Stimulated activated CD8-positive, alpha-beta memory T cell treated with anti-CD3 and anti-CD28 coated beads, Interleukin-12 subunit alpha, Interleukin-12 subunit beta, amount 100 ng/mL, for 24 hours (primary cell): ENCODE measurements around the gene SELENOT.
"Not testable (repeated sequence)": the region's sequence is repeated elsewhere in the genome, so short reads cannot be mapped to it uniquely, and the experiment has no call there.

ENCODE experiments used
- DNase-seq: peaks from one replicate; pipeline ENCODE4 v3.0.0-alpha.2; 2020; ENCODE audit errors: extremely low read depth

The SELENOT gene

GRCh38 chr3:150607267-150608065 is 4.3 kb downstream of the SELENOT start:
- no peak for DNase-seq

DNA sequence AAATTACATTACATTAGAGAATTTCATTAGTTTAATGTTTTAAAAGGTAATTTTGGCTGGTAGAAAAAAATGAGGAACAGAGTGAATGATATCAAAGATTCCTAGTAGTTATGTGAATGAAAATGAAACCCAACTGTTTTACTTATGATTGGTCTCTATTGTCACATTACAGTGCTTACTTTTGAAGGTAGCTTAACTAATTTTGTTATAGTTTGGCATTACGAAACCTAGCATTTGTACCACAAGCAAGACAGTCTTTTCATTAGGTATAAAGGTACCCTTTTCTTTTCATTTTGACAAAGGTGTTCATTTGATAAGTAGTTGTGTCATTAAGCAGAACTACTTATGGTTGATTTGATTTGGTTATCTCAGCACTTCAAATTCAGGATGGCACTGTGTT is 6.9 kb downstream of the SELENOT start:
- DNase-seq = no peak

DNA sequence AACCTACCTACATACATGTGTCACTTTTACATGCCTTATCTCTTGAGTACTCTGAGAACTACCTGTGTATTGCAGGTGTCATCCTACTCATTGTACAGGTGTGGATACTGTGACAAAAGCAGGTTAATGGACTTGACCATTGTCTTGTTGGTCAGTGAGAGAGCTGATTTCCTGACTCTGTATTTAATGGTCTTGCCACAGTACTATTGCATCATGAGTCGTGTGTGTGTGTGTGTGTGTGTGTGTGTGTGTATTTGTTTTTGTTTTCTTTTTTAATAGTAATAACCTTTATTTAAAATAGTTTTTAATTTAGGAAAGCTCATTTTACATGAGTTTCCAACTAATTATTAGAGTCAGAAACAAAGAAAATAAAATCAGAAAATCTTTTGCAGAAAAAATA is 7.7 kb downstream of the SELENOT start:
- no peak for DNase-seq

GRCh38 chr3:150611666-150612065 is 8.5 kb downstream of the SELENOT start:
- DNase-seq = no peak

DNA sequence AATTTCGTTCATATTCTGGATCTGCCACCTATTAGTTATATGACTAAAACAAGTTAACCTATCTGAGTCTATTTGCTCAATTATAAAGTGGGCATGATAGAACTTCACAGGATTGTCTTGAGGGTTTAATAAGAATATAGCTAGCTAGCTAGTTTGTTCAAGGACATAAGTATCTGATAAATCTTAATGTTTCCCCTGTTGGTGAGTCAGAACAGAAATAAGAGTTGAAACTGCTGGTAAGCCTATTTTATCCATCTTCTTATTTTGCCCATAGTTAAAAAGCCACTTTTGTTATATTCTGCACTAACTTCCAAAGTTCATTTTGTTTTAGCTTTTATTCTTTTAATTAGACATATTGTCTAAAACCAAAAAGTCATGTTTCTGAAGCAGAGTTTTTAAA is 9.4 kb downstream of the SELENOT start:
- DNase-seq = no peak

DNA sequence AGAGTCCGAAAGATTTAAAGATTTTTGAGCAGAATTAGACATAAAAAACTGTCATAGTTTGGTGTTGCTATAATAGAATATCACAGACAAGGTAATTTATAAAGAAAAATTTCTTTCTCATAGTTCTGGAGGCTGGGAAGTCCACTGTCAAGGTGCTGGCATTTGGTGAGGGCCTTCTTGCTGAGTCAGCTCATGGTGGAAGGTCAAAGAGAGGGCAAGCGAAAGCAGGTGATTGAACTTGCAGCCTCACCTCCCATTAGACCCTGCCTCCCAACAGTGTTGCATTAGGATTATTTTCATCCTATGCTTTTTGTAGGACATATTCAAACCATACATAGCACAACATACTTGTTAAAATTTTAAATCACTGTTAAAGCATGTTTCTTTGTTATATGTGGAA is 9.9 kb downstream of the SELENOT start:
- DNase-seq = no peak

GRCh38 chr3:150613709-150614480 is 10.8 kb downstream of the SELENOT start:
- no peak for DNase-seq

DNA sequence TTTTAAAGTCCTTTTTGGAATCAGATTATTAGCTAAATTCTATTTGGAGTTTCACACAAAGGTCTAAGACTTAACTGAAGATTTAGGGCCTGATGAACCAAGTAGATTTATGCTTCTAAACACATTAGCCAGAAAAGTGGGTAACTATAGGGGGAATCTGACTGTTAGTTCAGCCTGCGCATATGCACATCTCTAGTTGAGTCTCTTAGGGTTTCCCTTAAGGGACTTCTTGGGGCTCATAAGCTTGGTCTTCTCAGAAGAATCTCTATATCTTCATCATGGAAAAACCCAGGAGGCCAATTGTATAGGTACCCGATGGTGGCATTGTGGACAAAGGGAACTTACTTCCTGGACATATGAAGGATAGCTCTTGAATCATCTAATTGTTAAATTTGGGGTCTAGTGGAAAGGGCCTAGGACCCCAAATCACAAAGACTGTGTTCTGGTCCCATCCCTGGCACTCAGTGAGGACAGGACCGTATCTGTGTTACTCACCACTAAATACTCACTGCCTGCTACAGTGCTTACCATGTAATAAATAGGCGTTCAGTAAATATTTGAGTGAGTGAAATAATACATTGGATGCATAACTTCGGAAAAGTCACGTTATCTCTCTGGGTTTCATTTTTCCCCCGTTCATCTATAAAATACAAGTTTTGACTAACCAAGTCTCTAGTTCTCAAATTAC is 17.0 kb downstream of the SELENOT start:
- no peak for DNase-seq

- not testable (repeated sequence) for DNase-seq
These were observed 19.8 kb downstream of the SELENOT start for GRCh38 chr3:150622955-150623354.

GRCh38 chr3:150623945-150624344 is 20.8 kb downstream of the SELENOT start:
- no peak for DNase-seq

DNA sequence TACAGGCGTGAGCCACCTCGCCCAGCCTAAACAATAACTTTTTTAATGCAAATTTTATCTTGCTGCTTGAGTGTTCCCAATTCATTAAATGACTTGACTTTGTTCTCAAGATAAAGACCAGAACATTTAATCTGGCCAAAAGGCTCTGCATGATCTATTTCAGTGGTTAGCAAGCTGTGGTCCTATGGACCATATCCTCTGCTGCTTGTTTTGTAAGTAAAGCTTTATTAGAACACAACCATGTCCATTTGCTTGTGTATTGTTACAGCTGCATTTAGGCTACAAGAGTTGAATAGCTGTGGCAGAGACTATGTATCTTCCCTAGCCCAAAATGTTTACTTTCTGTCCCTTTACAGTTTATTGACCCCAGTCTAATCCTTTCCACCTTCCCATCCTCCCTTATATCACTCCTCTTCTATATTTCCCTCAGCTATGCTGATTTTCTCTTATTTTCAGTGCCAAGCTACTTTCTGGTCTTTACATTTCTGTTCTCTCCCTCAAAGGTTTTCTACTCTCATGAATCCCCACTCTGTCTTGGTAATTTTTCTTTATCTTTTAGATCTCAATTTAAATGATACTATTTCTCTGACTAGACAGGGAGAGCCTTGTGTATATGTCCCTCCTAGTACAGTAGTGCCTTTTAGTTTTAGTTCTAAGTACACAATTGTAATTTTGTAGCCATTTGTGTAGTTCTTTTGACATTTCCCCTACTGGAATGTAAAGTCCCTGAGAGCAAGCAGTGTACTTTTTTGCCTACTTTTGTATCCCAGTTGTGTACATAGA is 23.2 kb downstream of the SELENOT start:
- no peak for DNase-seq

GRCh38 chr3:150627557-150627956 is 24.4 kb downstream of the SELENOT start:
- no peak for DNase-seq

DNA sequence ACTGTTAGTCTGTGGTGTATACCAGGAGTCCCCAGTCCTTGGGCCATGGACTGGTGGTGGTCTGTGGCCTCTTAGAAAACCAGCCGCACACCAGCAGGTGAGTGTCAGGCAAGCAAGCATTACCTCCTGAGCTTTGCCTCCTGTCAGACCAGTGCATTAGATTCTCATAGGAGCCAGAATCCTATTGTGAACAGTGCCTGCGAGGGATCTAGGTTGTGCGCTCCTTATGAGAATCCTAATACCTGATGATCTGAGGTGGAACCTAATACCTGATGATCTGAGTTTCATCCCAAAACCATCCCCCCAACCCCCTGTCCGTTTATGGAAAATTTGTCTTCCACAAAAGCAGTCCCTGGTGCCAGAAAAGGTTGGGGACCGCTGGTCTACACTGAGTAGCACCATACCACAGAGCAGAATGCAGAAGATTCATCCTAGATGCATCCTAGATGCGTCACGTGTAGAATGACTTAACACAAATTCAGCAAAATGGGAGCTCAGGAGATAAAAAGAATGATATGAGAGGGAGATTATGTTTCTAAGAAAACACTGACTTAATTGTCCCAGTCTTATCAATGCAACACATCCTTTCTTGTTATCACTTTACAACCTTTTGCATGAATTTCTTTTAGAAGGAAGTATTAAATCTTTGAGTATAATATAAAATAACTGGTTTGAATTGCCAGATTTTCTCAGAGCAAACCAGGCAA is 28.5 kb downstream of the SELENOT start:
- no peak for DNase-seq

DNA sequence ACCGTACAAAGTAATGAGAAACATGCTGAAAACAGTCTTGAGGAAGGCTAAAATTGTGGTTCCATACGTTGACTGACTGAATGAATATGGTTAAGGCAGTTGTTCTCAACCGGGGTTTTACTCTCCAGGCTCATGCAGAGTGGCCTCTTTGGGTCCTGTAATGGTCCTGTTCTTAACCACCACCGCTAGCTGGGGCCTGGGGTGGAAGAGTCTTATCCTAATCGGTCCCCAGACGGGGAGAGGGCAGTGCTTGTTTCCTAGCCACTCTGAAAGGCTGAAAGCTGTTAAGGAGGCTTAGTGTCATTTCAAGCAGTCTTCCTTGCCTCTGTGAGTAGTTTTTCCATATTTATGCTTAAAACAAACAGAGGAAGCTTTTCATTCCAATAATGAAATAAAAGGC is 32.0 kb downstream of the SELENOT start:
- no peak for DNase-seq

DNA sequence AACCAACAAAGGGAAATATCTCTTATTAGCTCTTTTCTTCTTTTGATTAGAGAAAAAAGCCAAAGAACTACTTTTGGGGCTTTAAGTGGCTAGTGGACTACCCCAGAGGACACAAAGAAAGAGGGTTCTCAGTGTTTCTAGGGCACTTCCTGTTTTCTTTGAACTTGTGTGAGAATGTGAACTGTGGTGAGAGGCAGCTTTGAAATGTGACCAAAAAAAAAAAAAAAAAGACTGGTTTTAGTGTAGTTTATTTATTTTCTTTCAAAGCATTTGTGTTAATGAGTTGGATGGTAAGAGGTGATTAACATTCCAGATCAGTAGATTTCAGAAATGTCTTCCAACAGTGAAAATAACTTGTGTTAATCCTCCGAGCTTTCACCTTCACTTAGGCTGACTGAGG is 32.4 kb downstream of the SELENOT start:
- no peak for DNase-seq

DNA sequence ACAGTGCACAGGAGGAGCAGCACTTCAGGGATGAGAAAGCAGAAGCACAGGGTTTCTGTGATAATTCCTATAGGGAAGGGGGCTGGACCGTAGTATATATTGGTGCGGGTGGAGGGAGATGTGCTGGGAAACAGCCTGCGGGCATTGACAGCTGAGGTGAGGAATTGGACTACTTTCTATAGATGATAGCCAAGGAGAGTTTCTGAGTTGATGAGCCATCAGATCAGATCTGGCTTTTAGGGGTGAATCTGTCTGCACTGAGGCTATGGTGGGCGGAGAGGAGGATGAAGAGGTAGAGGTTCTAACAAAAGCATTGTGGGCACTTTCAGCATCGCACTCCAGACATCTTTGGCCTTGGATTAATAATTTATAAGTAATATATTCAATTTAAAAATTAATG is 33.1 kb downstream of the SELENOT start:
- DNase-seq = no peak

DNA sequence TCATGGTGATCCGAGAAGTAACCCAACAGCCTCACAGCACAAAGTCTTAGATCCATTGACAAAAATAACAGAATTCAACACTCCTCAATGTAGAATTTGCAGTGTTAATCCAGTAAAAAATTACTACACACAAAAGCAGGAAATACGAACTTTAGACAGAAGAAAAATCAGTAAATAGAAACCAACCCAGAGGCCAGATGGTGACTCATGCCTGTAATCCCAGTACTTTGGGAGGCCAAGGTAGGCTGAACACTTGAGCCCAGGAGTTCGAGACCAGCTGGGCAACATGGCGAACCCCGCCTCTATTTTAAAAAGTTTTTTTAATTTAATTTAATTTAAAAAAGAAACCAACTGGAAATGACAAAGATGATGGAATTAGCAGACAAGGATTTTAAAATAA is 36.1 kb downstream of the SELENOT start:
- no peak for DNase-seq

- no peak for DNase-seq
These were observed 37.1 kb downstream of the SELENOT start for GRCh38 chr3:150640256-150640655.

DNA sequence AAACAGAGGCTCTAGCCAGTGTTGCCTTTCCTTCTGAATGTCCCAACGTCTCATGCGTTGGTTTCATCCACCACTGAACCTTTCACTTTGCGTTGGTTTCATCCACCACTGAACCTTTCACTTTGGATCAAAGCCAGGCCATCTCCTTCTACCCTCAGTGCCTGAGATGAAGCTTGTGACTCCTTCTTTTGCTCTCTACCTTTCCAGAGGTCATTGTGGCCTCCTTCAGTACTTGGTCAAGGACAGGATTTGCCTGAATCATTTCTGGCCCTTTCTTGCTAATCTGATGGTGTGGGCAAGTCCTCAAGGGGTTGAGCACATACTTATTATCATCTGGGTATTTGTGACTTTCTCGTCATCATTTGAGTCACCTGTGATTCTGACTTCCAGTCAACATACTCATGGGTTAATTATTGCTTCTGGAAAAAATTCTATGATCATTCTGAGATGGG is 50.0 kb downstream of the SELENOT start:
- DNase-seq = no peak

DNA sequence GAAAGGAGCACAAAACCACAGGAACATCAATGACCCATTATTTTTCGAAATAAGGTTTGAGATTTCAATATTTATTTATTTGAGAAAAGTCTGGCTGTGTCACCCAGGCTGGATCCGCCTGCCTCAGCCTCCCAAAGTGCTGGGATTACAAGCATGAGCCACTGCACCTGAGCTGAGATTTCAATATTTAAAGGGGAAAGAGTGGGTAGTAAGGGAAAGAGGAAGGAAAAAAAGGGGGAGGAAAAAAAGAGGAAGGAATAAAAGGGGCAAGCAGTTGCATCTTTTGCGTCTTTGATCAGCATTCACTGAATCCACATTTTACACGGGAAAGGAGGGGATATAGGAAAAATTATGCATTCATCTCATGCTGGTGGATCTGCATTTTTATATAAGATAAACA is 53.2 kb downstream of the SELENOT start:
- no peak for DNase-seq
